ENCODE data around the gene SERGEF.

DNA sequence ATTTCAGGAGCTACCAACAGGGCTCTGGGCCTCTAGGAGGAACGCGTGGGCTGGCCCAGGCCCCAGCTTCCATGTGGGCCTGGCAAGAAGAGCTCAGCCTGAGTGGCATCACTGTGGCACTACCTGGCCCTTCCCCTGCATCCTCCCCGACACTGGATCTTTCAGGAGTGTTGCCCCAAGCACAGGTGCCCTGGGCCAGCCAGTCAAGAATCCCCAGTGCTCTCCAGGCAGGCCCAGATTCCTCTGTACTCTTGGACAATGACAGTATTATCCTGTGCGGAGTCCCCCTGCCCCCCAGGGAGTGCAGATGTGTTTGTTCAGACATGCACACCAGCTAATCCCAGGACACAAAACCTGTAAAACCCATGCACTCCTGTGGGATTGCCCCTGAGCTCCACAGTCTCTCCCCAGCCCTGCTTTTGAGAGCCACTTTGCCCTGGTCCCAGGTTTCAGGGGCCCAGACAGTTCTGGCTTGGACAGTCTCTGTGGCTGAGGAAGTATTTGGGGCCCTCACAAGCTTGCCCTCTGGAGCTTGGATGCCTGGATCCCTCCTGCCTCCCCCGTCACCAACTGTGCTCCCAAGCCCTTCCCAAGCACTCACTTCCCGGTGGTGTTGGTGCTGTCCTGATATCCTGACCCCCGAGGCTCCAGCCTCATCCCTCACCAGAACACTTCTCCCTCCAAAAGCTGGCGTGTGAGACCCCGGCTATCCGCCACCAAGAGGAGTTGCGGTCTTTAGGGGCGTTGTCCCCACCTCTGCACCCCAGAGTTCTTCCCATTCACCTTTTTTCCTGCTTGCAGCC, 238.4 kb downstream of the SERGEF start:
- TF ChIP-seq, protein P1, sequence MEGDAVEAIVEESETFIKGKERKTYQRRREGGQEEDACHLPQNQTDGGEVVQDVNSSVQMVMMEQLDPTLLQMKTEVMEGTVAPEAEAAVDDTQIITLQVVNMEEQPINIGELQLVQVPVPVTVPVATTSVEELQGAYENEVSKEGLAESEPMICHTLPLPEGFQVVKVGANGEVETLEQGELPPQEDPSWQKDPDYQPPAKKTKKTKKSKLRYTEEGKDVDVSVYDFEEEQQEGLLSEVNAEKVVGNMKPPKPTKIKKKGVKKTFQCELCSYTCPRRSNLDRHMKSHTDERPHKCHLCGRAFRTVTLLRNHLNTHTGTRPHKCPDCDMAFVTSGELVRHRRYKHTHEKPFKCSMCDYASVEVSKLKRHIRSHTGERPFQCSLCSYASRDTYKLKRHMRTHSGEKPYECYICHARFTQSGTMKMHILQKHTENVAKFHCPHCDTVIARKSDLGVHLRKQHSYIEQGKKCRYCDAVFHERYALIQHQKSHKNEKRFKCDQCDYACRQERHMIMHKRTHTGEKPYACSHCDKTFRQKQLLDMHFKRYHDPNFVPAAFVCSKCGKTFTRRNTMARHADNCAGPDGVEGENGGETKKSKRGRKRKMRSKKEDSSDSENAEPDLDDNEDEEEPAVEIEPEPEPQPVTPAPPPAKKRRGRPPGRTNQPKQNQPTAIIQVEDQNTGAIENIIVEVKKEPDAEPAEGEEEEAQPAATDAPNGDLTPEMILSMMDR (IDR thresholded peaks at IDR 0.05): no peak
- no peak for TF ChIP-seq POLR2A (IDR thresholded peaks at IDR 0.05)
